Adrenal gland (tissue), 5 donors: ENCODE measurements around the gene TCF19.

Source experiments
- POLR2A ChIP-seq, 2 donors: fragments of 450-650 bp; IDR thresholded peaks; one replicate each; pipeline ENCODE4 v1.6.1; 2017; ENCODE audit warnings: antibody characterized with exemption in 2 of 2, mild to moderate bottlenecking in 2 of 2, moderate library complexity in 1 of 2
- TF ChIP-seq, protein P1 (sequence below), 6 experiments: fragments of 450-650 bp in 4 of 6; fragments of 200-600 bp in 2 of 6; sonication (generic) in 1 of 6; IDR thresholded peaks; 1 replicate in 5 of 6; 2 replicates in 1 of 6; pipeline versions ENCODE4 v1.5.1 to v1.8.0; 2016 to 2021; ENCODE audit warnings: antibody characterized with exemption in 6 of 6, mild to moderate bottlenecking in 2 of 6, moderate library complexity in 1 of 6
- donor health status: DM: no; HTN: no; CAD: no.

DNA sequence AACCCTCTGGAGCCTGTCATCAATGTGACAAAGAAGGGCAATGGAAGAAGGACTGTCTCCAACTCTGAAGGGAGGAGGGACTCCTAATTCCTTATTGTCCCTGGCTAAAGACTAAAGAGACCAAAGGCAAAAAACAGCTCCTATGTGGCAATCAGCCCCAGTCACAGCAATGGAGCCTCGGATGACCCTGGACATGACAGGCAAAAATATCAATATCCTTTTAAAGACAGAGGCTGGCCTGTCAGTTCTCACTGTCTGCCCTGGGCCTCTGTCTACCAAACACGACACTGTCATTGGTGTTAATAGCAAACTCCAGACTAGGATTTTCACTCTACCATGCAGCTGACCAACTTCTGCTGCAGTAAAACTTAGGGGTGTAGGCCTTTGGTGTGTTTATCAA is 50.1 kb downstream of the TCF19 start:
- TF ChIP-seq, protein P1, sequence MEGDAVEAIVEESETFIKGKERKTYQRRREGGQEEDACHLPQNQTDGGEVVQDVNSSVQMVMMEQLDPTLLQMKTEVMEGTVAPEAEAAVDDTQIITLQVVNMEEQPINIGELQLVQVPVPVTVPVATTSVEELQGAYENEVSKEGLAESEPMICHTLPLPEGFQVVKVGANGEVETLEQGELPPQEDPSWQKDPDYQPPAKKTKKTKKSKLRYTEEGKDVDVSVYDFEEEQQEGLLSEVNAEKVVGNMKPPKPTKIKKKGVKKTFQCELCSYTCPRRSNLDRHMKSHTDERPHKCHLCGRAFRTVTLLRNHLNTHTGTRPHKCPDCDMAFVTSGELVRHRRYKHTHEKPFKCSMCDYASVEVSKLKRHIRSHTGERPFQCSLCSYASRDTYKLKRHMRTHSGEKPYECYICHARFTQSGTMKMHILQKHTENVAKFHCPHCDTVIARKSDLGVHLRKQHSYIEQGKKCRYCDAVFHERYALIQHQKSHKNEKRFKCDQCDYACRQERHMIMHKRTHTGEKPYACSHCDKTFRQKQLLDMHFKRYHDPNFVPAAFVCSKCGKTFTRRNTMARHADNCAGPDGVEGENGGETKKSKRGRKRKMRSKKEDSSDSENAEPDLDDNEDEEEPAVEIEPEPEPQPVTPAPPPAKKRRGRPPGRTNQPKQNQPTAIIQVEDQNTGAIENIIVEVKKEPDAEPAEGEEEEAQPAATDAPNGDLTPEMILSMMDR (IDR thresholded peaks at IDR 0.05) = no peak
- no peak for TF ChIP-seq POLR2A (IDR thresholded peaks at IDR 0.05)
